HG03108 (cell line): ENCODE data around the gene MCF2L2.

ENCODE experiments used
- ATAC-seq: cut with Tn5 transposase; IDR thresholded peaks from one replicate; pipeline ENCODE4 v1.9.1; 2021; ENCODE audit warnings: moderate library complexity; ENCODE audit not compliant: unreplicated experiment

Gene MCF2L2

GRCh38 chr3:183400352-183400751, 28.1 kb downstream of the MCF2L2 start:
- no peak for ATAC-seq

GRCh38 chr3:183396662-183397391, 31.6 kb downstream of the MCF2L2 start:
- no peak for ATAC-seq

- ATAC-seq, result no peak
Measured at GRCh38 chr3:183394150-183394549, 34.3 kb downstream of the MCF2L2 start.

- no peak for ATAC-seq
Measured at GRCh38 chr3:183393625-183394024, 34.8 kb downstream of the MCF2L2 start.

- no peak for ATAC-seq
Measured at GRCh38 chr3:183392186-183393034, 36.0 kb downstream of the MCF2L2 start.

- no peak for ATAC-seq
Measured at GRCh38 chr3:183391460-183391859, 37.0 kb downstream of the MCF2L2 start.

GRCh38 chr3:183390844-183391243, 37.6 kb downstream of the MCF2L2 start:
- ATAC-seq, result no peak

- no peak for ATAC-seq
Measured at GRCh38 chr3:183388213-183388895, 40.1 kb downstream of the MCF2L2 start.

- no peak for ATAC-seq
Measured at GRCh38 chr3:183387797-183388196, 40.6 kb downstream of the MCF2L2 start.

GRCh38 chr3:183386651-183387050, 41.8 kb downstream of the MCF2L2 start:
- ATAC-seq, result no peak

GRCh38 chr3:183385698-183386613, 42.5 kb downstream of the MCF2L2 start:
- peak; percentile 64 for ATAC-seq

- no peak for ATAC-seq
Measured at GRCh38 chr3:183381673-183382072, 46.7 kb downstream of the MCF2L2 start.

GRCh38 chr3:183381179-183381578, 47.2 kb downstream of the MCF2L2 start:
- ATAC-seq, result no peak

- no peak for ATAC-seq
Measured at GRCh38 chr3:183378951-183379350, 49.5 kb downstream of the MCF2L2 start.

- ATAC-seq, result no peak
Measured at GRCh38 chr3:183378545-183378944, 49.9 kb downstream of the MCF2L2 start.

- ATAC-seq, result no peak
Measured at GRCh38 chr3:183378008-183378407, 50.4 kb downstream of the MCF2L2 start.

GRCh38 chr3:183377307-183377959, 51.0 kb downstream of the MCF2L2 start:
- no peak for ATAC-seq

- no peak for ATAC-seq
Measured at GRCh38 chr3:183375787-183376186, 52.6 kb downstream of the MCF2L2 start.

- no peak for ATAC-seq
Measured at GRCh38 chr3:183375337-183375736, 53.1 kb downstream of the MCF2L2 start.

- no peak for ATAC-seq
Measured at GRCh38 chr3:183372911-183373310, 55.5 kb downstream of the MCF2L2 start.
